Osteoblast (primary cell): ENCODE data around the gene PI4KA. TPM values are rescaled to one million over a fixed set of nuclear protein-coding genes. Genes with fewer than 3 reads are reported as not detected.

ENCODE experiments used
- DNase-seq: peaks from one replicate; pipeline ENCODE4 v3.0.0; 2011; ENCODE audit warnings: low spot score, mixed read lengths; ENCODE audit not compliant: insufficient read length; ENCODE audit errors: missing footprints
- H2AFZ ChIP-seq: 2 replicates; pipeline ENCODE4 v1.6.0; 2011; ENCODE audit warnings: mild to moderate bottlenecking, low read length
- H3K27ac ChIP-seq: 2 replicates; pipeline ENCODE4 v1.5.1; 2011; ENCODE audit warnings: mild to moderate bottlenecking, low read depth, low read length, moderate library complexity
- H3K27me3 ChIP-seq: 2 replicates; pipeline ENCODE4 v1.6.0; 2012; ENCODE audit warnings: mild to moderate bottlenecking, control low read depth, inconsistent platforms, low read length, moderate library complexity; ENCODE audit not compliant: insufficient read depth
- H3K36me3 ChIP-seq: 2 replicates; pipeline ENCODE4 v1.5.1; 2011; ENCODE audit warnings: mild to moderate bottlenecking, low read length, control low read depth, moderate library complexity; ENCODE audit not compliant: insufficient read depth
- H3K4me1 ChIP-seq: 2 replicates; pipeline ENCODE4 v1.5.1; 2011; ENCODE audit warnings: mild to moderate bottlenecking, low read length, control low read depth, moderate library complexity; ENCODE audit not compliant: insufficient read depth
- H3K4me2 ChIP-seq: 2 replicates; pipeline ENCODE4 v1.6.0; 2011; ENCODE audit warnings: mild to moderate bottlenecking, low read length; ENCODE audit not compliant: insufficient read depth
- H3K4me3 ChIP-seq: fragments of 200-600 bp; sonication (generic); 3 replicates; pipeline ENCODE4 v1.5.1; 2012; ENCODE audit warnings: mild to moderate bottlenecking, low read length, inconsistent platforms; ENCODE audit not compliant: insufficient read depth
- H3K79me2 ChIP-seq: 2 replicates; pipeline ENCODE4 v1.6.0; 2012; ENCODE audit warnings: mild to moderate bottlenecking, low read length, control low read depth, inconsistent platforms; ENCODE audit not compliant: insufficient read depth
- H3K9me3 ChIP-seq: 2 replicates; pipeline ENCODE4 v1.5.1; 2011; ENCODE audit warnings: low read depth, low read length, control low read depth
- H4K20me1 ChIP-seq: 2 replicates; pipeline ENCODE4 v1.6.0; 2012; ENCODE audit warnings: mild to moderate bottlenecking, low read length, control low read depth; ENCODE audit not compliant: insufficient read depth
- total RNA-seq: library from RNA; depleted of rRNA; stranded (reverse); fragments of >200 nt; gene quantifications from 2 replicates; pipeline ENCODE4 v1.2.3, GENCODE V29; 2012
- TF ChIP-seq, protein P1 (sequence below): IDR thresholded peaks from 2 replicates; pipeline ENCODE4 v1.5.1; 2011; ENCODE audit warnings: mild to moderate bottlenecking, low read depth, low read length, moderate library complexity; ENCODE audit errors: extremely low read depth

PI4KA gene
- total RNA-seq, 1 donor = 61.9 TPM

DNA sequence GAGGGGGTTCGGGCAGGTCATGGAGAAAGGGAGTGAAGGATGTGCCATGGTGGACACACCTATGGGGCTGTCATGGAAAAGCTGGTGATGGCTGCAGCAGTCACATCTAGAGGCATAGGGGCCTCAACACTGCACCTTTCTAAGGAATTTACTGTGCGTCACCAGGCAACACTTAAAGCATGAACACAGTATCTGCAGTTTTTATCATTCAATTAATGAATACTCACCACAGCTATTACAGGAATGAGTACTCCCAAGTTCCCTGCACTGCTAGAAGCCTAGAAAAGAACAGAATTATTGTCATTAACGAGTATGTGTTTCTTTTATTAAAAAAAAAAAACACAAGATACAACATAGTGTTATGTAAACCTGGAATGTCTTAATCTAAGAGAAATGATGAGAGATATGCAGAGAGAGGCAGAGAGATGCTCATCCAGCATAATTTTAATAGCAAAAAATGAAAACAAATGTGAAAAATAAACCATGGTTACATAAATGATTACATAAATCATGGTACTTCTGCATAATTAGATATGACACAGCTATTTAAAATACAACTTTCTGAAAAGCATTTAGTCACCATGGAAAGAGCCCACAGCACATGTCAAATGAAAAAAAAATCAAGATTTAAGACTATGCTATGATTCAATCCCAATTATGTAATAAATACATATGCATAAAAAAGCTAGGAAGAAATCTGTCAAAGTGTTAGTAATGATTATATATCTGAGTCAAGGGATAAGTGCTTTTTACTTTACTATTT, 65.5 kb downstream of the PI4KA start:
- H3K36me3 ChIP-seq = peaks cover 40% of the 10 kb centered on the region
- no peaks in the 10 kb centered on the region for H4K20me1 ChIP-seq
- no peak overlapping the region for H3K4me3 ChIP-seq
- peak; percentile 65 for DNase-seq
- H2AFZ ChIP-seq = no peak overlapping the region
- H3K4me2 ChIP-seq = no peak overlapping the region
- no peak overlapping the region for H3K27ac ChIP-seq
- no peaks in the 10 kb centered on the region for H3K9me3 ChIP-seq
- peaks cover 3% of the 10 kb centered on the region for H3K4me1 ChIP-seq
- H3K79me2 ChIP-seq = no peaks in the 10 kb centered on the region
- H3K27me3 ChIP-seq = no peaks in the 10 kb centered on the region
- TF ChIP-seq, protein P1, sequence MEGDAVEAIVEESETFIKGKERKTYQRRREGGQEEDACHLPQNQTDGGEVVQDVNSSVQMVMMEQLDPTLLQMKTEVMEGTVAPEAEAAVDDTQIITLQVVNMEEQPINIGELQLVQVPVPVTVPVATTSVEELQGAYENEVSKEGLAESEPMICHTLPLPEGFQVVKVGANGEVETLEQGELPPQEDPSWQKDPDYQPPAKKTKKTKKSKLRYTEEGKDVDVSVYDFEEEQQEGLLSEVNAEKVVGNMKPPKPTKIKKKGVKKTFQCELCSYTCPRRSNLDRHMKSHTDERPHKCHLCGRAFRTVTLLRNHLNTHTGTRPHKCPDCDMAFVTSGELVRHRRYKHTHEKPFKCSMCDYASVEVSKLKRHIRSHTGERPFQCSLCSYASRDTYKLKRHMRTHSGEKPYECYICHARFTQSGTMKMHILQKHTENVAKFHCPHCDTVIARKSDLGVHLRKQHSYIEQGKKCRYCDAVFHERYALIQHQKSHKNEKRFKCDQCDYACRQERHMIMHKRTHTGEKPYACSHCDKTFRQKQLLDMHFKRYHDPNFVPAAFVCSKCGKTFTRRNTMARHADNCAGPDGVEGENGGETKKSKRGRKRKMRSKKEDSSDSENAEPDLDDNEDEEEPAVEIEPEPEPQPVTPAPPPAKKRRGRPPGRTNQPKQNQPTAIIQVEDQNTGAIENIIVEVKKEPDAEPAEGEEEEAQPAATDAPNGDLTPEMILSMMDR = no peak

DNA sequence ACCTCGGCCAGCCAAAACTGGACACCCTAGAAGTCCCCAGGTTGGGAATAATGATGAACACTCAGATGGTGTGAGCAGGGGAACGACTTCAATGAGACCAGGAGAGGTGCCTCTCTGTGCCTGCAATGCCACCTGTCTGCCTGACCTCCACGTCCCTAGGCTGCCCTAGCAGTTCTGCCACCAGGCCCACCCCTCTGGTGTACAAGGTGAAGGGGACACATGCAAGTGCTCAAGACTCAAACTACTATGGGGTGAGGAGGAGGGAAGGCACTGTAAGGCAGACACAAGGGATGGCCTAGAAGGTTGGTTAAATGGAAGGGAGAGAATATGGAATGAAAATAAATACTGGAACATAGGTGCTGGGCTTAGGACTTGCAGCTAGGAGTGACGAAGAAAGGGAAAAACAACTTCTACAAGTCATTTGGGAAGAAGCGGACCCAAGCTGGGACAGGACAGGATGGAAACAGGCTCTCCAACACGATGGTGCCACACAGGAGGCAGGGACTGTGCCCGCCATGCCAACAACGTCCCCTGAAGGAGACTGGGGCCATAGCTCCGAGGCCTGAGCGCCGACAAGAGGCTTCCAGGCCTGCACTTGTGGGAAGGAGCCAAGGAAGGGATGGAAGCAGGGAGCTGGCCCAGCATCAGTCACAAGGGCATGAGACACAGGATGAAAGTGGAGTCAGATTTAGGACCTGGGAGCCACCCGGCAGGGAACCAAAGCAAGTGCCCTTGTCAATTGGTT, 66.2 kb downstream of the PI4KA start:
- Histone ChIP-seq H3K79me2 (no peaks in the 10 kb centered on the region), H3K36me3 (peaks cover 39% of the 10 kb centered on the region), H3K4me1 (peaks cover 3% of the 10 kb centered on the region), H3K27ac (no peak overlapping the region), H3K27me3 (no peaks in the 10 kb centered on the region), H3K4me3 (no peak overlapping the region), H4K20me1 (no peaks in the 10 kb centered on the region), H3K9me3 (no peaks in the 10 kb centered on the region), H2AFZ (no peak overlapping the region), H3K4me2 (no peak overlapping the region)
- TF ChIP-seq, protein P1 = no peak
- DNase-seq = no peak

DNA sequence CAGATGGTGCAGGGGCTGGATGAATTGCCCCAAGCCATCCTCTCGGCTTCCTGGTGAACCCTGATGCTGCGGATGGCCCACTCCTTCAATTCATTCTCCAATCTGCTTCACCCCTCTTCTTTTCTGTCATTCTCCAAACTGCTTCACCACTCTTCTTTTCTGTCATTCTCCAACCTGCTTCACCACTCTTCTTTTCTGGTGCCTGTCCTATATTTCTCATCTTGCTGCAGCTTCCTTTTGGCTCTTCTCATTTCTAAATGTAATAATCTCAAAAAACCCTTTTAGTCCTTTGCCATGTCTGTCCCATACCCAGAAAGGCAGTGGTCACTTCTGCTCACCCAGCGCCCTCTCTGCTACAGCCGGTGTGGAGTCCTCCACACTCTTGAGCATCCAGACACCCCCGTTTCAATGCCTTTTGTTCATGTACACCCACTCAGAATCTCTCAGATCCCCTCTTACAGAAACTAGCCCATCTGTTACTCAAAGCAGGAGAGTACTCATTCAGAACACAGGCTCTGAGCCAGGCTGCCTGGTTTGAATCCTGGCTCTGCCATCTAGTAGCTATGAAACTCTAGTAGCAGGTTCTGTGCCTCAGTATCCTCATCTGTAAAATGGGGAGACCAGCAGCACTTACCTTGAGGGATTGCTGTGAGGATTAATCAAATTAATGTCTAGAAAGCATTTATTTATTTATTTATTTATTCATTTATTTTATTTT, 69.8 kb downstream of the PI4KA start:
- TF ChIP-seq, protein P1 = no peak
- Histone ChIP-seq H3K9me3 (no peaks in the 10 kb centered on the region), H3K79me2 (no peaks in the 10 kb centered on the region), H3K27ac (no peak overlapping the region), H2AFZ (no peak overlapping the region), H3K4me3 (no peak overlapping the region), H3K4me1 (peaks cover 11% of the 10 kb centered on the region), H3K27me3 (no peaks in the 10 kb centered on the region), H3K4me2 (no peak overlapping the region), H4K20me1 (peaks cover 7% of the 10 kb centered on the region), H3K36me3 (peaks cover 25% of the 10 kb centered on the region)
- DNase-seq = no peak
